ENCODE measurements around the gene SLC23A2.
"Not testable (repeated sequence)": the region's sequence is repeated elsewhere in the genome, so short reads cannot be mapped to it uniquely, and the experiment has no call there.

SLC23A2 gene

DNA sequence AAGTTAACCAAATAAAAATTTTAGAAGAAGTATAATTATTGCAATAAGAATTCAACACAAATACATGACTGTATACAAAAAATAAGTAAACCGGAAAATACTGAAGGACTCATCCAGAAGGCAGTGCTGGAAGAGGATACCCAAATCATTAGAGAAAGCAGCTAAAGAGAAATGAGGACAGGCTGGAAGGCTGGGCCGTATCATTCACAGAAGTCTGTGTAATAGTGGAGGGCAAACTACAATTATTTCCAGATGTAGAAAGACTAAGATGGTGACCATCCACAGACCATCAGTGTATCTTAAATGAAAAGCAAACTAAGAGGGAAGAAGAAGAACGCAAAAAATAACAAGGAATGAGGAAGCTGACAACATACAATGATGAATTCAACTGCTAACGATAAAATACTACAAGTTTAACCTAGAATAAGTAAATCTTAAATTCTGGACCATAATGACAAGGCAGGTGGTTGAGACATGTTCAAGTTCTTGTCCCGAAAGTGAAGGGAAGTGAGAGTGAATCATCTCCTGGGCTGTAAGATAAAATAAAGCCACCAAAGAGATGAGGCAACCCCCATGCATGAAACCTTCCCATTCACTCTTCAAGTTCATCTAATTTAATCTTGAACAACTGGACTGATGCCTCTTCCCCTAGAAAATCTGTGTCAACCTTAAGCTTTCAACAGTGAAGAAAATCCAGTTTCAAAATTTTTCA is 71.5 kb downstream of the SLC23A2 start:
- DNase-seq = no peak

DNA sequence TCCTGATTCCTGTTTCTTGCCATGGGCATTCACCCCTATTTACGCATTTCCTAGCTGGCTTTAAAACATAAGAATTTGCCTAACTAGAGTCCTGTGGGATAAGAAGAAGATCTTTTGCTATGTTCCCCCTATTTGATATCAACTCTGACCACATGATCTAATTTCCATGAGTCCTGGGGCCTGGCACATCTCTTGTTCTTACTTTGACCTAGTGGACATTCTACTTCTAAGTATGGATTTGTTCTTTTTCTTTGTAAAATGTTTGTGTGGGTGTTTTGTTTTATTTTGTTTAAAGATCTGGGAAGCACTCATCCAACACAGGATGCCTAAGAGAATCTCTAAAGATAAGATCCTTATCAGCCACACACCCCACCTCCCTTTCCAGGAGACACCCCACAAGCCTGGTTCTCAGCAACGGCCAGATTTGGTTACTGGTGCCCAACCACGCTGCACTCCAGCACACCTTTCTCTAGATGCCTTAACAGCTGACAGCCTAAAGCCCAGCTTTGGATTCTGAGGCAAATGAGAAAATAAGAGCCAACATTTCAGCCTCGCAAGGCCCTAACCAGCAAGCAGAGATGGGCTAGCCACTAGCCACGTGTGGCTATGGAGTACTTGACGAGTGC is 74.7 kb downstream of the SLC23A2 start:
- no peak for DNase-seq

DNA sequence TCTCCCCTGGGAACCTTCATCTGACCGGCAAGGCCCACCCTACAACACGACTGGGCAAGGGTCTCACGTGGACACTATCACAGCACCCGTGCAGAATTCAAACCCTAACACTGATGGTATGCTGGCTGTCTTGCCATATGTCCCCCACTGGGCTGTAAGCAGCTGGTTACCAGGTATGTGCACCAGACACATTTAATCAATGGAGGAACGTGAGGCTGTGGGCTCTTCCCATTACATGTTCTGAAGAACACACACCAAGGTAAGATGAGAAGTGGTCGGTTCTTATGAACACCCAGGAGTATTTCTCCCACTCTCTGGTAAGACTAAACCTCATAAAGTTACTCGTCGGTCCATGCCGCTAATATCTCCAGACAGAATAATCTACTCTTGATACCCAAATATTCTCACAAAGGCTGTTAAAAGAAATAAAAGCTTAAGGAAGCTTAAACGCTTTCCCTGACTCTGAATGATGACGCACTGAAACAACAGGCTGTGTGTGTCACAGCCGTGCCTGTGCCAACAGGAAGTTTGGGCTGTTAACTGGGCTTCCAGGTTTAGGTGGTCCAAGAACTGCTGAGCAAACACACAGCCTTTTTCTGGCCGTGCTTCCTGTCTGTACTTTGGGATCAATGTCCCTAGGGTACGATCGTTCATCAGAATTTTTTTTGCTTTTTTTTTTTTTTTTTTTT is 75.3 kb downstream of the SLC23A2 start:
- peak; percentile 57 for DNase-seq

DNA sequence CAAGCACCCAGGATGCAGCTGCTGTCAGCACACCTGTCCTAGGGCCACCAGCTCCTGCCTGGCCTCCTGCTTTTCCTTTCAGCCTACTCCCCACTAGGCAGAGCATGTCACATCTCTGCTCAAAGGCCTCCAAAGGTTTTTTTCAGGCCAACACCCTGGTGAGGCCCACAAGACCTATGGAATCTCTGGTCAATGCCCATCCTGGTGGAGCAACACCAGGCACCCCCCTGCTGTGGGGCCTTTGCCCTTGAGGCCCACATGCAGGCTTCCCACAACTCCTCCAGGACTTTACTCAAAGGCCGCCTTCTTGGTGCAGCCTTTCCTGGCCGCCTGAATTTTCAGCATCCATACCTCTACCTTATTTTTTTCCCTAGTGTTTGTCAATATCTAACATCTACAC is 76.9 kb downstream of the SLC23A2 start:
- no peak for DNase-seq

DNA sequence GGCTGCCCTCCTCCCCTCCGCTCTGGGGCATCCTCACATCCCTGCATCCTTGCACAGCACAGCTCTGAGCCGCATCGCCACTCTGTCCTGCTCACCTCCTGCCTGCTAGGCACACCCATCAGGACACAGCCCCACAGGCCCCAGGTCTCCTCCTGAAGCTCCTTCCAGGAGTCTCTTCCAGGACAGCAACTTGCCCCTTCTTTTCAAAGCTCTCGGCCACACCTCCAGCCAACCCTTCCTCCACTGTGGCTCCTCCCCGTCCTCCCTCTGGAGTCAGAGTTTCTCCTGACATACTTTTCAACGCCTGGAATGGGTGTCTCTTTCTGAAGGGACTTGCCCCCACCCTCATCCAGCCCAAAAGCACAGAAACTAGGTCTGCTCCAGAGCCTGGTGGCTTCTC is 77.3 kb downstream of the SLC23A2 start:
- DNase-seq = no peak

DNA sequence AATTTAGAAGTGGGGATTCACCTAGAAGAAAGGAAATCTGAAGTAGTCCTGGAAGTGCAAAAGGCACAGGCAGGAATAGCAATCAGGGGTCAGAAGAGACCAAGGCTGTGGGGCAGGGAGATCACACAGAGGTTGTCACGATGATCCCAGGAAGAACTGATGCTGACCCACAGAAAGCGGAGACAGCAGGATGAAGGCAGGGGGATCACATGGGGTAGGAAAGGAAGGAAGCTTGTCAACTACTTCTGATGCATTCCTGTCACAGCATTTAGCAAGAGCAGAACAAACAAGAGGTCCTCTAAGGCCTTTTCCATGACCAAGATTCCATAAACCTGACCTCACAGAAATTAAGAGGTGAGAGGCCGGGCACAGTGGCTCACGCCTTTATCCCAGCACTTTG is 79.1 kb downstream of the SLC23A2 start:
- no peak for DNase-seq

DNA sequence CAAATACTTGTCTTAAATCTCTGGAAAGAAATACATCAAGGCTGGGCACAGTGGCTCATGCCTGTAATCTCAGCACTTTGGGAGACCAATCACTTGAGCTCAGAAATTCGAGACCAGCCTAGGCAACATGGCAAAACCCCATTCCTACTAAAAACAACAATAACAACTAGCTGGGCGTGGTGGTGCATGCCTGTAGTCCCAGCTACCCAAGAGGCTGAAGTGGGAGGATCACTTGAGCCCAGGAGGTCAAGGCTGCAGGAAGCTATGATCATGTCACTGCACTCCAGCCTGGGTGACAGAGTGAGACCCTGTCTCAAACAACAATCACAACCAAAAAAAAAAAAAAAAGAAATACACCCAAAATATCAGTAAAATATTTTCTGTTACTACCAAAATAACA is 80.0 kb downstream of the SLC23A2 start:
- not testable (repeated sequence) for DNase-seq

DNA sequence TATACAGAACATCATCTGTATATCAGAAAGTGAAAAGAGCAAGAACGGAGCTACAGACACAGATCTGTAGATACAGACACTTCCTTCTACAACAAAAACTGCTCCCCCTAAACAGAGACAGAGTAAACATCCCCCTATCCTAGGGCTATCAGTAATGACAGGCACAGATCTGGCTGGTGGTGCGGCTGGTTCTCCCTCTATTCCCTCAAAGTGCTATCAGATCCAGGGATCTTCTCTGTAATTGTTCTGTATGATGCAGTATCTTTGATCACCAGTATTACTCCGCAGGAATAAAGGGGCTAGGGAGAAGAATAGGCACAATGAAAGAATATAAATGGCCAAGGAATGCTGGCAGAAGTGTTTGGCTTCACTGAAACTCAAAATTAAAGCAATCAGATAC is 80.7 kb downstream of the SLC23A2 start:
- DNase-seq = no peak

DNA sequence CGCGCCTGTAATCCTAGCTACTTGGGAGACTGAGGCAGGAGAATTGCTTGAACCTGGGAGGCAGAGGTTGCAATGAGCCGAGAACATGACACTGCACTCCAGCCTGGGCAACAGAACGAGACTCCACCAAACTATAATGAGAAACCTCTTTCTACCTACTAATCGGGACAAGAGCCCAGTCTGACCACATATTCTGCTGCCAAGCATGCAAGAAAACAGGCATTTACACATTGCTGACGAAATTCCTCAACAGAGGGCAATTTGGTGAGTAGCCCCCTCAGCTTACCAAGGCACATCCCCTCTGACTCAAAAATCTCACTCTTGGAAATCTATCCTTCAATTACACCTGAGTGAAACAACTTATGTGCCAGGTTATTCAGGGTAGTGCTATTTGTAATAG is 81.2 kb downstream of the SLC23A2 start:
- DNase-seq = no peak

DNA sequence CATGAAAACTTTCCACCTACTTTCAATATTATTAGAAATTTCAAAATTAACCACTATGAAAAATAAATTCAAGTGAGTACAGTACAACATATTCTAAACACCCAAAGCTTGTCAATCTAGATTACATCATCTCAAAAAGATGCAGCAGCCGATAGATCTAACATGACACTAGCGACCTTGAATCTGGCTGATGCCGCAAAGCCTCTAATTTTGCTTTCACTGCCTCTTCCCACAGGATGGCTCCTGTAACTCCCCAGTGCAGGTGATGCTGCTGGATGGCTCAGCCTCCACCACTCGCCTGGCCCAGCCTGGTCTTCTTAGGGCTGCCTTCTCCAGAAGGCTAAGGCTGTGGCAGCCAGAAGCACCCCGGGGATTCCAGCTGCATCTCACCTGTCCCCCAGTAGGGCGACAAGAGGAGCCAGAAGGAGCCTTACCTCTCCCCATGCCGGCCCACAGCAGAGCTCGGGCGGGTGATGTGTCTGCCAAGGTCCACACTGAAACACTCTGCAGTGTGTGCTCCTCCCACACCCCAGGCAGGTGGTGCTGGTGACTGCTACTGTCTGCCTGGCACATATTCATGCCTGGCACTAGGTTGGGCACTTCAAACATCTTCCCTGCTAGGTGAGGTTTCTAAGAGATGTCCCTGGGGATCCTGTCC is 82.1 kb downstream of the SLC23A2 start:
- no peak for DNase-seq

DNA sequence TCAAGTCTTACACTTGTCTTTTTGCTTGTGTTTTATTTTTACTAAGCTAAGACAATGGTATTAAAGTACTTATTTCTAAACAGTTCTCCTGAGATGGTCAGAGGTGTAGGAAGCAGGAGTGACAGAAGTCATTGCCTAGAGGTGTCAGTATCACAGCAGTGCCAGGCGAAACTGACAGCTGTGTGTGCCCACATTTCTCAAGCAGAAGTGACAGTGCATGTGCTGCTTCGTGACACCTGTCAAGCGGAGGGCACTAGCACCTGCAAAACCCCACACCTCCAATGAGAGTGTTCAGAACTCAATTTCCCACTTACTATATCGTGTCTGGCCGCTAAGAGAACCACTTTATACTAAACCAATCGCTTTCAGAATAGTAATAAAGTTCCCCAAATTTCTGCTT is 82.8 kb downstream of the SLC23A2 start:
- no peak for DNase-seq

DNA sequence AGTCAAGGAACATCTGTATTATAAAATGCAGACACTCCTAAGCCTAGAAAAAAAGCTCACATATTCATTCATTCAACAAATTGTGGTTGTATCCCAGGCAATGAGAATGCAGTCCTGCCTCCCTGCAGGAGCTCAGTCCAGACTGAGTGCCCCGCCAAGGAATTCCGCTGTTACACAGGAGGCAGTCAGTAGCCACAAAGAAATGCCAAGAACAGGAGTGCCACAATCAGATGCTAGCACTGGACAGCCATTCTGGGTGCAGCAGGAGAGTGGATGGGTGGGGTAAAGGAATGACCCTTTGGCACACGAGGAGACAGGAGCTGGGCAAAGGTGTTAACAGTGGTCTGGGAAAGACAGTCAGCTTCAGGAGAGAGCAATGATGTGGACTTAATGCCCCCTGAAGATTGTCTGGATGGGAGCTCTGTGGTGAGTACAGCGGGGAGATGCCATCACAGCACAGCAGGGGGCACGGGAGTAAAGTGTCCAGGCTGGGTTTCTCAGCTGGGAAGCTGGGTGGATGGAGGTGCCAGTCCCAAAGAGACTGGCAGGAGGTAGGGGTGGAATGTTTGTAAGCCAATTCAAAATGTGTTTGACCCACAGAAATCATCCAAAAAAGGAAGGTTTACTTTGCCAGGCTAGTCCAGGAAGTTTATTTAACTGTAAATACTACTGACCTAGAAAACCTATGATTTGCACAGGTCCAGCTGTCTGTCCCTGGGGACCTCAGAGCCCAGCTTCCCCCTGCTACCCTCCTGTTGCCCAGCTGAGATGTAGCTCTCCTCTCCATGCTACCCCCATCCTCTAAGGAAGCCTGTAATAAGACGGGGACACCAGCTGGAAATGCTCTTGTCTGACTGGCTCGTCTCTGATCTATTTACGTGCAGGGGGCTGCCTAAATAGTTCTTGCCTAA is 84.1 kb downstream of the SLC23A2 start:
- peak; percentile 12 for DNase-seq

DNA sequence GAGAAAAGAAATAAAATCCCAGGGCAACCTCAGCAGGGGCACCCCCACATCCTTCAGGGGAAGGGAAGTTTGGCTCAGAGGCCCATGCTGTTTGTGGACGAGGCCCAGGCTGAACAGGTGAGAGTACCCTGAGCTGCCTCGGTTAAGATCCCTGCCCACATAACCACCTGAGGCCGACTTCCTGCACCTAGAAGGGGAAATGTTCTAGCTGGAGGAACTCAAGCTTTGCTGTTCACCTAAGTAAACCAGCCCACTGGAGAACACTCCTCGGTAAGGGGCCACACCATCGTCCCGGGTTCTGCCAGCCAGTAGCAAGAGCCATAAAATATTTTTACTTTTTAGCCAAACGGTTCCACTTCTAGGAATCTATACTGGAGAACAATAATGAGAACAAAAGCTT is 88.2 kb downstream of the SLC23A2 start:
- no peak for DNase-seq

DNA sequence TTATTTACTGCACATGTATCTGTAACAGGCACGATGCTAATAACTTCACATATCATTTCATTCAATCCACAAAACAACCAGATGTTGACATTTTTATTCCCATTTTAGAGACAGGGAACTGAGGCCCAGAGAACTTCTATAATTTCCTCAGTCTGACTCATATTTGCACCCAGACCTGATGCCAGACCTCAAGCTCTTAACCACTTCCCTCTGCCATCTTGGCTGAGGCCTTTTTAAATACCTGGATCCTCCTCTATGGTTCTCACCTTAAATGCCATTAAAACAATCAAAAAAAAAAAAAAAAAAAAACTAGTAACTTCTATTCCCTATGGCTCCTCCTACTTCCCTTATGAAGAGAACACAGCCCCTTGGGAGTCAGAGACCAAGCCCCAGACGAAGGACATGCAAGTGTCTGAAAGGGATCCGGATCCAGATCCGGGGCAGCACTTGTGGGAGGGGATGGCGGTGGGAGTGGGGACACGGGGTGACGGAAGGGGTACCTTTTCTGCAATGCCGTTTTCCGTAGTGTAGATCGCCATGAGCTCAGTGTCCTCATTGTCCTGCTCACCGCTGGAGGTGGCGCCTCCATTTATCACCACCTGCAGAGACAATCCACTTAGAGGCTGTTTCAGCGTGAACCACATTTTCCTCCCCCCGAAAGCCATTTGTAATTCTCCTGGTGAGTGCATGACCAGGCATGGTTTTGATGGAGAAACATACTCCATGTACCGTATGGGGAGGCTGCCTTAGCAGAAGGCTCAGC is 88.7 kb downstream of the SLC23A2 start:
- no peak for DNase-seq

DNA sequence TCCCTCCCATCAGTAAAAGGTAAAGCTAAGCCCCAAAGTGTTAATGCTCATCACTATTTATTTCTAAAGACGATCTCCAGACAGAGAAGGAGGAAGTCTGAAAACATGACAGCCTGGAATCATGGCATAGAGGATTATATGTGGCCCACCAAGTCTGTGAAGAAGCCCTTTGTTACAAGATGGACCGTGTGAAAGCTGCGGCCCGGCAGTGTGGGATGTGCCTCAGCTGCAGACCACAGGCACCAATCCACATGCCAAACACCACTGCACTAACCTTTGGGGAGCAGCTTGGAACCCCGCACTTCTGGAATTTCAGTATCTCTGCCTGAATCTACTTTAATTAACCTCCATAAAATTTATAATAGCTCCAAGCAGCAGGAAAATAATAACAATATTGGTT is 90.4 kb downstream of the SLC23A2 start:
- no peak for DNase-seq

DNA sequence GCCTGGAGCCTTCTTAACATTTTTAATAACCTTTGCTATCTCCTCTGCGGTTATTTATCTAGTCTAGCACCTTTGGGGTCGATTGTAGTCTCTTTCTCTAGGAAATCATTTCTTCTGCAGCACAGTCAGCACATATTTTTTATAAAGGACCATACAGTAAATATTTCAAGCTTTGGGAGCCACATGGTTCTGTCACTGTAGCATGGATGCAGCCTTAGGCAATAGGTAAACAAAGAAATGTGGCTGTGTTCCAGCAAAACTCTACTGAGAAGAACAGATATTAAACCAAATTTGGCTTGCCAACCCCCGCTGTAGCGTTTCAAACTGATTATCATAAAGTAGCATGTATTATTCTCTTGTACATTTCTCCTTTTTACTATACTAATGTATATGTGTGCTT is 95.7 kb downstream of the SLC23A2 start:
- DNase-seq = no peak

DNA sequence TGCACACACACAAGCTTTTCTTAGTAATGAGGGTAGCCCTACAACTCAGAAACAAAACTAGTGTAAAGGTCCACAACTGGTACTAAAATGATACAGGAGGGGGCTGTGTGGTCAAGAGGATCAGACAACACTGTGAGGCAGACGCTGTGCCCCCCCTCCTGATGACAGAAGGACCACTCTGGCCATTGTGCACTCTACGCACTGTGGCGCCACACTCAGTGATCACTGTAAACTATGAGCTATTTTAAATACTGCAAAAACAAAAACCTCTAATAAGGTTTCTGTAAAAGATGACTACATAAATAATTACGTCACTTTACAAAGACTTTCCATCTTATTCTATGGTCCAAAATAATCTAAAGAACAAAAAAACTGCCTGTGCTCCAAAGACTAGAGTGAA is 96.1 kb downstream of the SLC23A2 start:
- DNase-seq = no peak

DNA sequence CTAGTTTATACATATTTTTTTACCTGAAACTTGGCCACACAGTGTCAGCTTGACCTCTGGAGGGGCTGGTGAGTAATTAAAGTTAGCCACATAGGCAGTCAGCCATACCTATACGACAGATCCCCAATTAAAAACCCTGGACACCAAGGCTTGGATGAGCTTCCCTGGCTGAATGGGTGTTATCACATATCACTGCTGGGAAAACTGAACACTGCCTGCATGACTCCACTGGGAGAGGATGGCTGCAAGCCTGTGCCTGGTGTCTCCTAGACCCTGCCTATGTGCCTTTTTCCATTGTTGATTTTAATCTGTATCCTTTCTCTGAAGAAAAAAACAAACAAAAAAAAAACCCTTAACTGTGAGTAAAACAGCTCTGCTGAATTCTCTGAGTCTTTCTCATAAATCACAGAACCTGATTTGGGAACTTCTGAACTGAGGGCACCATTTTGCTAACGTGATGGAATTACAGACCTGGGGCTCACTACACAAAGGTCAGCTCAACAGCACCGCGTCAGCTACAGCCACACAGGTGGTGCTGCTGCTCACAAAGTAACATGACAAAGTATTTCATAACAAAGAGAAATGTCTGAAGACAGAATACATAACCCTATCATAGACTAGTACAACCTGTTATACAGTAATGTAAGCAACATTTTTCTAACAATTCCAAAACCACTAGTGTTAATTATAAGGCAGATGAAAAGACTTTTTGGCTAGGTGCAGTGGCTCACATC is 97.0 kb downstream of the SLC23A2 start:
- no peak for DNase-seq

DNA sequence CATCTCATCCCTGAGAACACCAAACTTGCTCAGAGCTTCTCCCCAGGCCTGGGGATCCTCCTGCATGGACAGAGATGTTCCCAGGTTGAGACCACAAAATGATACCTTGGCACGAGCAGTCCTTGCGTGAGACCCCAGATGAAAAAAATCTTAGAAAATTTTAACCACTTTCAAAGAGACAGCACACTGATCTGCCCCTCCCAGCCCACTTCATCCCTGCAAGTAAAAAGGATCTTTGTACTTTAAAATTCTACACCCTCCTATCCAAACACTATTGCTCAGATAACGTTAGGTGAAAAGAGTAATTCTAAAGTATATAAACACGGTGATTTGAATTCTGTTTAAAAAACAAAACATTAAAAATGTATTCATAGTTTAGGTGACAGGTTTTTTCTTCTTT is 98.5 kb downstream of the SLC23A2 start:
- no peak for DNase-seq

DNA sequence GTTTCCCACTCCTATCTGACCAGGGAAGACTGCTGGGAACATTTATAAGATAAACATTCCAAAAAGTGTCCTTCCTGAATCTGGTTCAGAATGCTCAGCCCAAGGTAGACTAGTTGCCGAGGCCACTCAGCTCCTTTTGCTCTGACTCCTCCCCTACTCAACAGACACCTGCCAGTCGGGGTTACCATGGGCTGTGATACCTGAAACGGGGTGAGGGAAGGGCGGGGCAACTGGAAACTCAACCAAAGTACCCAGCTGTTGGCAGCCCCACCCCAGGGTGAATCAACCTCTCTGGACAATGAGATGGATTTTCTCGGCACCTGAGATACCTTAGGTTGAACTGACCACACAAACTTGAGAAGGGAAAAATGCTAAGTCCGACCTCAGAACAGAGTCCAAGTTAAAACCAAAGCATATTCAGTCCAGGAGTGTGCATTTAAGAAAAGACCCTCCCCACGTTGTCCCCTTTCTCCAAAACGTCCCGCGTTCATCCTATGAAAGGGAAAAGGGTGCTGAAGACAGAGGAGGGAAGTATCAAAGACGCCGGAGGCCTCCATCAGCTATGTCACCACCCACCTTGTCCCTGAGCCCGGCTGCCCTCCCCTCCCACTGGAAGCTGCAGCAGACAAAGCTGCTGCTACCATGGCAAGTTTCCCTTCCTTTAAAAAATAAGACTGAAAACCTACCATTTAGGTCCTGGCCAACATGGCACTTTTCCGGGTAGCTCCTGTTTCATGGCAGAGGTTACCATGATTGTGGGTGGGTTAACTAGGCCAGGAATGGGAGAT is 100.1 kb downstream of the SLC23A2 start:
- DNase-seq = no peak

Data from fibroblast of skin of abdomen (primary cell).